ENCODE measurements around the gene CDK6.

The CDK6 gene

DNA sequence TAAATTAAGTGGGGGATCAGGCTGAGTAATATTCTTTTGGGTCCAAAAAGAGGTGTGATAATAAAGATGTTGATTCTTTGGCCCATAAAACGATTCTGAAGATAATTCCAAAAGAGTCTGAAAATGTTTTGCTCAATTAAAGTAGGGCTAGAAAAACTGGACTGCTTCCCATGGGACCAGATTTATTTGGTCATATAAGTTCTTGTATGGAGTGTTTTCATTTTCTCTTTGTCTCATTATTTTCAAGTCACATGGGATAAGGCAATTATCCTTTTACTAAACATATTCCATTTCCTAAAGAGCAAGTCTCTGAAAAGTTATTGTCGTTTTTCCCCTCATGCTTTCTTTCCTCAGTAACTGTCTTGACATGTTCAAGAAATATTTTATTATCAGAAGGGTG is 41.5 kb downstream of the CDK6 start:
- H3K36me3 ChIP-seq (ENCODE audit: low read depth) = peaks cover 6% of the 10 kb centered on the region; the same call in 1 of the 2 replicates
- no peak for DNase-seq (ENCODE audit: low spot score)

GRCh38 chr7:92794391-92794790 is 42.0 kb downstream of the CDK6 start:
- Histone ChIP-seq H3K27me3 (ENCODE audit: insufficient read depth, poor library complexity, severe bottlenecking) (no peaks in the 10 kb centered on the region), H3K27ac (ENCODE audit: poor library complexity, severe bottlenecking) (peak overlapping the region; percentile 16), H3K9me3 (ENCODE audit: severe bottlenecking) (no peaks in the 10 kb centered on the region), H3K4me1 (ENCODE audit: insufficient read depth, poor library complexity, severe bottlenecking) (peaks cover 42% of the 10 kb centered on the region), H3K36me3 (ENCODE audit: low read depth) (peaks cover 6% of the 10 kb centered on the region; the same call in 1 of the 2 replicates), H3K4me3 (ENCODE audit: severe bottlenecking) (no peak overlapping the region)
- DNase-seq (ENCODE audit: low spot score) = no peak
- TF ChIP-seq CTCF (IDR thresholded peaks at IDR 0.05; ENCODE audit: poor library complexity, severe bottlenecking) = no peak
- ATAC-seq (ENCODE audit: low read depth) = no peak

More for the DNA sequence above, 41.5 kb downstream of the CDK6 start:
- Histone ChIP-seq H3K4me1 (ENCODE audit: insufficient read depth, poor library complexity, severe bottlenecking) (peaks cover 42% of the 10 kb centered on the region), H3K27ac (ENCODE audit: poor library complexity, severe bottlenecking) (peak overlapping the region; percentile 16), H3K27me3 (ENCODE audit: insufficient read depth, poor library complexity, severe bottlenecking) (no peaks in the 10 kb centered on the region), H3K9me3 (ENCODE audit: severe bottlenecking) (no peaks in the 10 kb centered on the region), H3K4me3 (ENCODE audit: severe bottlenecking) (no peak overlapping the region)
- no peak for ATAC-seq (ENCODE audit: low read depth)
- TF ChIP-seq CTCF (IDR thresholded peaks at IDR 0.05; ENCODE audit: poor library complexity, severe bottlenecking) = no peak

DNA sequence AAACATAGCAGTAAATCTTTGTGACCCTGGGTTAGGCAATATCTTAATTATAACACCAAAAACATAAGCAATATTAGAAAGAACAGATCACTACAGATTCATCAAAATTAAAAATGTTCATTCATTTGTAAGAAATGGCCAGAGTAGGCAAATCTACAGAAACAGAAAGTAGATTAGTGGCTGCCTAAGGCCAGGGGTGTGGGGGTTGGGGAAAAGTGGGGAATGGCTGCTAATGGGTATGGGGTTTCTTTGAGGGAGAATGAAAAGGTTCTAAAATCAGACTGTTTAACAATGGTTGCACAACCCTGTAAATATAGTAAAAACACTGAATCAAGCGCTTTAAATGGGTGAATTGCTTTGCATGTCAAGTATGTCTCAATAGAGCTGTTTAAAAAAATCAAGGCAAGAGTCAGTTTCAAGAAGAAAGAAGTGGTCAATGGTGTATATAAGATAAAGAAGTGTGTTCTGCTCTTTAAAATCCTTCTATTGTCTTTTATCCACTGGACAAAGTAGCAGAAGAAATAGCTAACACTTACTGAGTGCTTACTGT is 42.6 kb downstream of the CDK6 start:
- DNase-seq (ENCODE audit: low spot score) = no peak
- H3K36me3 ChIP-seq (ENCODE audit: low read depth) = peaks cover 9% of the 10 kb centered on the region; the same call in 1 of the 2 replicates
- no peak overlapping the region for H3K4me3 ChIP-seq (ENCODE audit: severe bottlenecking)
- no peak for TF ChIP-seq CTCF (IDR thresholded peaks at IDR 0.05; ENCODE audit: poor library complexity, severe bottlenecking)
- no peaks in the 10 kb centered on the region for H3K9me3 ChIP-seq (ENCODE audit: severe bottlenecking)
- peaks cover 42% of the 10 kb centered on the region for H3K4me1 ChIP-seq (ENCODE audit: insufficient read depth, poor library complexity, severe bottlenecking)
- no peaks in the 10 kb centered on the region for H3K27me3 ChIP-seq (ENCODE audit: insufficient read depth, poor library complexity, severe bottlenecking)
- ATAC-seq (ENCODE audit: low read depth) = no peak
- peak overlapping the region; percentile 16 for H3K27ac ChIP-seq (ENCODE audit: poor library complexity, severe bottlenecking)

DNA sequence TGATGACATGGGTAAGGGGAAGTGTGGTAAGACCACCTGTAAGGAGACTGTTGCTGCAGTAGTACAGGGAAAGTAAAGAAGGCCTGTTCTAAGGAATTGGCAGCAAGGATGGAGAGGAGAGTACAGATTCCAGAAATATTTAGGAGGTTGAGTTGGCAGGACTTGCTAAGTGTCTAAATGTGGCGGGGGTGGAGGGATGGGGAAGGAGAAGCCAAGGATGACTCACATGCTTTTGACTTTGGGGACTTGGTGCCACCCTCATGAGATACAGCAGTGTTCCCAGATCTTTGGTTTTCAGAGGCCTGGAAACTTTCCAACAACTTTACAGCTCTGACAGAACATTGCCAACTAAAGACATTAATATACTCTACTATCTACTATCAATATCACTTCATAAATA is 45.4 kb downstream of the CDK6 start:
- DNase-seq (ENCODE audit: low spot score) (no peak), ATAC-seq (ENCODE audit: low read depth) (0 out of 3 replicates have a peak, but pooled peaks have one; percentile 30)
- Histone ChIP-seq H3K36me3 (ENCODE audit: low read depth) (peaks cover 24% of the 10 kb centered on the region), H3K4me1 (ENCODE audit: insufficient read depth, poor library complexity, severe bottlenecking) (peaks cover 42% of the 10 kb centered on the region), H3K4me3 (ENCODE audit: severe bottlenecking) (no peak overlapping the region), H3K9me3 (ENCODE audit: severe bottlenecking) (peaks cover 7% of the 10 kb centered on the region), H3K27me3 (ENCODE audit: insufficient read depth, poor library complexity, severe bottlenecking) (no peaks in the 10 kb centered on the region), H3K27ac (ENCODE audit: poor library complexity, severe bottlenecking) (peak overlapping the region; percentile 49)
- no peak for TF ChIP-seq CTCF (IDR thresholded peaks at IDR 0.05; ENCODE audit: poor library complexity, severe bottlenecking)

GRCh38 chr7:92788559-92789183 is 47.7 kb downstream of the CDK6 start:
- H3K36me3 ChIP-seq (ENCODE audit: low read depth) = peaks cover 28% of the 10 kb centered on the region
- peaks cover 31% of the 10 kb centered on the region for H3K4me1 ChIP-seq (ENCODE audit: insufficient read depth, poor library complexity, severe bottlenecking)
- H3K27ac ChIP-seq (ENCODE audit: poor library complexity, severe bottlenecking) = no peak overlapping the region
- H3K27me3 ChIP-seq (ENCODE audit: insufficient read depth, poor library complexity, severe bottlenecking) = no peaks in the 10 kb centered on the region
- no peak for TF ChIP-seq CTCF (IDR thresholded peaks at IDR 0.05; ENCODE audit: poor library complexity, severe bottlenecking)
- peaks cover 7% of the 10 kb centered on the region for H3K9me3 ChIP-seq (ENCODE audit: severe bottlenecking)
- no peak for DNase-seq (ENCODE audit: low spot score)
- no peak overlapping the region for H3K4me3 ChIP-seq (ENCODE audit: severe bottlenecking)
- ATAC-seq (ENCODE audit: low read depth) = no peak
